ENCODE data around the gene DPF3. TPM values are rescaled to one million over a fixed set of nuclear protein-coding genes. Genes with fewer than 3 reads are reported as not detected.

DPF3 gene
- total RNA-seq, 3 donors from 2014 or later, result 9.3 to 21.9 (median 10.9) TPM

DNA sequence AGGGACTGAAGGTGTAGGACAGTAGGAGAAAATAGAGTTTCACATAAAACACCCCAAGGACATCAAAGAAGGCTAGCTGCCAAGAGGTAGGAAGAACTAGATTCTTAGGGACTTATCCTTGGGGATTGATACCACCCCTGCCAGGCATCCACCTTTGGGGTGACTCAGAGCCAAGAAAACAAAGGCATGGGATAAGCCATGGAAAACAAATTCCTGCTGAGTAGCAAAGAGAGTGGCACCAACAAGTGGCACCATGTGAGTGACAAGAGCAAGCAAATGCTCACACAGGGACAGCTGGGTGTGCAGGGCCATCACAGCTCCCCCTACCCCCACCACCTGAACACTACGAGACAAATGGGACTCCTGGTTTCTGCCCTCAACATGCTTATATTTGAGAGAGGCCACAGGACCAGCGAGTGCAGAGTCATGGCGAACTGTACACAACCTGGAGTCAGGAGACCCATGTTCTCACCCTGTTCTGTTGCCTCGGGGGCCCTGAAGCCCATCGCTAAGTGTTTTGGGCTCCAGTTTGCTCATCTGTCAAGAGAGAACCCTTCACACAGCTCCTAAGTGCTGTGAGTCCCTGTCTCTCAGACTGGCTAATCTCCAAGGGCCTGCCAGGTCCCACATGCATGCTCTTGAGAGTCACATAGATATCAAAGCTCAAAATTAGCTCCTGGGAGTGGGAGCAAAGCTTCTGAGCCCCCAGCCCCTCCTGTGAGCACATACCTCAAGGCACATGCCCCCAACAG is 91.9 kb downstream of the DPF3 start:
- DNase-seq (no peak), ATAC-seq (no peak)
- TF ChIP-seq, protein P1, sequence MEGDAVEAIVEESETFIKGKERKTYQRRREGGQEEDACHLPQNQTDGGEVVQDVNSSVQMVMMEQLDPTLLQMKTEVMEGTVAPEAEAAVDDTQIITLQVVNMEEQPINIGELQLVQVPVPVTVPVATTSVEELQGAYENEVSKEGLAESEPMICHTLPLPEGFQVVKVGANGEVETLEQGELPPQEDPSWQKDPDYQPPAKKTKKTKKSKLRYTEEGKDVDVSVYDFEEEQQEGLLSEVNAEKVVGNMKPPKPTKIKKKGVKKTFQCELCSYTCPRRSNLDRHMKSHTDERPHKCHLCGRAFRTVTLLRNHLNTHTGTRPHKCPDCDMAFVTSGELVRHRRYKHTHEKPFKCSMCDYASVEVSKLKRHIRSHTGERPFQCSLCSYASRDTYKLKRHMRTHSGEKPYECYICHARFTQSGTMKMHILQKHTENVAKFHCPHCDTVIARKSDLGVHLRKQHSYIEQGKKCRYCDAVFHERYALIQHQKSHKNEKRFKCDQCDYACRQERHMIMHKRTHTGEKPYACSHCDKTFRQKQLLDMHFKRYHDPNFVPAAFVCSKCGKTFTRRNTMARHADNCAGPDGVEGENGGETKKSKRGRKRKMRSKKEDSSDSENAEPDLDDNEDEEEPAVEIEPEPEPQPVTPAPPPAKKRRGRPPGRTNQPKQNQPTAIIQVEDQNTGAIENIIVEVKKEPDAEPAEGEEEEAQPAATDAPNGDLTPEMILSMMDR (IDR thresholded peaks at IDR 0.05), result no peak
- Histone ChIP-seq H3K4me1 (ENCODE audit: low read depth) (no peaks in the 10 kb centered on the region), H3K36me3 (ENCODE audit: low read depth) (no peaks in the 10 kb centered on the region), H3K4me3 (no peak overlapping the region), H3K9me3 (no peaks in the 10 kb centered on the region)
- intact Hi-C loops (cut with DNase I, micrococcal nuclease), result no loop called here

GRCh38 chr14:72801381-72801812 is 92.5 kb downstream of the DPF3 start:
- TF ChIP-seq, protein P1 (IDR thresholded peaks at IDR 0.05), result no peak
- intact Hi-C loops (cut with DNase I, micrococcal nuclease), result no loop called here
- Histone ChIP-seq H3K9me3 (no peaks in the 10 kb centered on the region), H3K4me1 (ENCODE audit: low read depth) (no peaks in the 10 kb centered on the region), H3K4me3 (no peak overlapping the region), H3K36me3 (ENCODE audit: low read depth) (no peaks in the 10 kb centered on the region)
- no peak for DNase-seq
- peak; percentile 80 for ATAC-seq

GRCh38 chr14:72800848-72801370 is 93.0 kb downstream of the DPF3 start:
- Histone ChIP-seq H3K9me3 (no peaks in the 10 kb centered on the region), H3K4me1 (ENCODE audit: low read depth) (no peaks in the 10 kb centered on the region), H3K36me3 (ENCODE audit: low read depth) (no peaks in the 10 kb centered on the region), H3K4me3 (no peak overlapping the region)
- TF ChIP-seq, protein P1 (IDR thresholded peaks at IDR 0.05), result no peak
- intact Hi-C loops (cut with DNase I, micrococcal nuclease), result no loop called here
- DNase-seq (no peak), ATAC-seq (no peak)

GRCh38 chr14:72800296-72800695 is 93.6 kb downstream of the DPF3 start:
- Histone ChIP-seq H3K4me3 (no peak overlapping the region), H3K36me3 (ENCODE audit: low read depth) (no peaks in the 10 kb centered on the region), H3K9me3 (no peaks in the 10 kb centered on the region), H3K4me1 (ENCODE audit: low read depth) (no peaks in the 10 kb centered on the region)
- ATAC-seq (no peak), DNase-seq (no peak)
- intact Hi-C loops (cut with DNase I, micrococcal nuclease), result no loop called here
- TF ChIP-seq, protein P1 (IDR thresholded peaks at IDR 0.05), result no peak

- Histone ChIP-seq H3K4me3 (no peak overlapping the region), H3K9me3 (no peaks in the 10 kb centered on the region), H3K36me3 (ENCODE audit: low read depth) (no peaks in the 10 kb centered on the region), H3K4me1 (ENCODE audit: low read depth) (no peaks in the 10 kb centered on the region)
- intact Hi-C loops (cut with DNase I, micrococcal nuclease), result no loop called here
- ATAC-seq (no peak), DNase-seq (no peak)
- TF ChIP-seq, protein P1 (IDR thresholded peaks at IDR 0.05), result no peak
These were observed 97.0 kb downstream of the DPF3 start for GRCh38 chr14:72796935-72797334.
